Psoas muscle (tissue), 8 donors: ENCODE measurements around the gene TM9SF1. TPM values are rescaled to one million over a fixed set of nuclear protein-coding genes. Genes with fewer than 3 reads are reported as not detected.

Source experiments
- ATAC-seq, 4 donors: fragments of 200-7000 bp; cut with Tn5 transposase; one replicate each; pipeline ENCODE4 v1.9.1; 2020; ENCODE audit warnings: moderate library complexity in 3 of 4, mild to moderate bottlenecking in 2 of 4
- DNase-seq, 2 donors: peaks; one replicate each; pipeline ENCODE4 v3.0.0-alpha.2; 2020
- H3K27ac ChIP-seq: fragments of 200-600 bp; one replicate; pipeline ENCODE4 v1.8.0; 2022
- H3K27me3 ChIP-seq, 3 donors: fragments of 200-600 bp in 1 of 3; one replicate each; pipeline versions ENCODE4 v1.6.1 to v1.8.0; 2013 to 2022; ENCODE audit warnings: low read length in 2 of 3, mild to moderate bottlenecking in 2 of 3, moderate library complexity in 1 of 3; ENCODE audit not compliant: insufficient read depth in 3 of 3
- H3K36me3 ChIP-seq, 2 donors: fragments of 200-600 bp in 1 of 2; one replicate each; pipeline versions ENCODE4 v1.6.1 to v1.8.0; 2013 to 2022; ENCODE audit warnings: low read depth in 1 of 2, mild to moderate bottlenecking in 1 of 2, moderate library complexity in 1 of 2; ENCODE audit not compliant: insufficient read depth in 1 of 2
- H3K4me1 ChIP-seq: fragments of 200-600 bp; one replicate; pipeline ENCODE4 v1.8.0; 2022
- H3K4me3 ChIP-seq: fragments of 200-600 bp; one replicate; pipeline ENCODE4 v1.8.0; 2022; ENCODE audit warnings: mild to moderate bottlenecking
- H3K9me3 ChIP-seq: fragments of 200-600 bp; one replicate; pipeline ENCODE4 v1.8.0; 2022
- CTCF ChIP-seq: fragments of 200-600 bp; IDR thresholded peaks from one replicate; pipeline ENCODE4 v1.8.0; 2022; ENCODE audit warnings: antibody characterized with exemption
- WGBS, 3 donors: extraction: QIAGEN DNeasy Blood & Tissue Kit; methylation state at CpG; one replicate each; pipeline versions ENCODE4 v1.1.6 to v1.1.7; 2013; 5-methylcytosine and 5-hydroxymethylcytosine counted together
- intact Hi-C, 2 donors: fragments of 100-400 bp; cut with DNase I; formaldehyde crosslinking; loops; one replicate each; pipeline versions ENCODE4 v1.11.0 to v1.14.2; 2022
- long read RNA-seq, 2 donors: library from polyadenylated mRNA; unstranded; transcript quantifications; one replicate each; pipeline ENCODE4 v2.0.0, GENCODE V29; 2021
- polyA plus RNA-seq, 3 donors: library from polyadenylated mRNA; stranded (reverse); fragments of 200-250 nt; gene quantifications; one replicate each; pipeline ENCODE4 v1.2.3, GENCODE V29; 2013
- total RNA-seq, 4 donors: library from RNA; stranded (reverse); fragmentation: NEBNext Ultra II Directional in 2 of 4; extraction: Animal tissue kit (Norgen Biotek cat#: 25700) in 2 of 4; gene quantifications; one replicate each; pipeline versions ENCODE4 v1.2.1 to v1.2.4, GENCODE V29; 2021 to 2023
- donor health status: healthy with polysubstance abuse.
- donor health status: DM: no; HTN: no; CAD: no; lungs with moderate emphysema.
- donor health status: Bipolar disorder and iron deficiency.
- donor health status: healthy.
- donor health status: DM: yes; HTN: yes; CAD: no.
- donor health status: DM: no; HTN: no; CAD: no.
- donor health status: DM: no; HTN: no; CAD: no.
- donor health status: DM: yes; HTN: yes; CAD: no.

The TM9SF1 gene, protein sequence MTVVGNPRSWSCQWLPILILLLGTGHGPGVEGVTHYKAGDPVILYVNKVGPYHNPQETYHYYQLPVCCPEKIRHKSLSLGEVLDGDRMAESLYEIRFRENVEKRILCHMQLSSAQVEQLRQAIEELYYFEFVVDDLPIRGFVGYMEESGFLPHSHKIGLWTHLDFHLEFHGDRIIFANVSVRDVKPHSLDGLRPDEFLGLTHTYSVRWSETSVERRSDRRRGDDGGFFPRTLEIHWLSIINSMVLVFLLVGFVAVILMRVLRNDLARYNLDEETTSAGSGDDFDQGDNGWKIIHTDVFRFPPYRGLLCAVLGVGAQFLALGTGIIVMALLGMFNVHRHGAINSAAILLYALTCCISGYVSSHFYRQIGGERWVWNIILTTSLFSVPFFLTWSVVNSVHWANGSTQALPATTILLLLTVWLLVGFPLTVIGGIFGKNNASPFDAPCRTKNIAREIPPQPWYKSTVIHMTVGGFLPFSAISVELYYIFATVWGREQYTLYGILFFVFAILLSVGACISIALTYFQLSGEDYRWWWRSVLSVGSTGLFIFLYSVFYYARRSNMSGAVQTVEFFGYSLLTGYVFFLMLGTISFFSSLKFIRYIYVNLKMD
- 10 to 100 TPM; 21.0 to 22.7 (median 21.8) TPM for total RNA-seq
- 10 to 100 TPM; 21.7 to 43.4 (median 31.7) TPM for polyA plus RNA-seq
- long read RNA-seq, donor 1, transcript TM9SF1-201 (6 exons, 2,452 nt): major isoform, 26 of 42 reads
- long read RNA-seq, donor 1, partial matches to known transcripts: 10 of 42 reads
- long read RNA-seq, donor 1, other reads (novel, unspliced or antisense): 5 of 42 reads
- long read RNA-seq, donor 2, transcript TM9SF1-201 (6 exons, 2,452 nt): major isoform, 39 of 82 reads
- long read RNA-seq, donor 2, partial matches to known transcripts: 21 of 82 reads
- long read RNA-seq, donor 2, other reads (novel, unspliced or antisense): 18 of 82 reads

DNA sequence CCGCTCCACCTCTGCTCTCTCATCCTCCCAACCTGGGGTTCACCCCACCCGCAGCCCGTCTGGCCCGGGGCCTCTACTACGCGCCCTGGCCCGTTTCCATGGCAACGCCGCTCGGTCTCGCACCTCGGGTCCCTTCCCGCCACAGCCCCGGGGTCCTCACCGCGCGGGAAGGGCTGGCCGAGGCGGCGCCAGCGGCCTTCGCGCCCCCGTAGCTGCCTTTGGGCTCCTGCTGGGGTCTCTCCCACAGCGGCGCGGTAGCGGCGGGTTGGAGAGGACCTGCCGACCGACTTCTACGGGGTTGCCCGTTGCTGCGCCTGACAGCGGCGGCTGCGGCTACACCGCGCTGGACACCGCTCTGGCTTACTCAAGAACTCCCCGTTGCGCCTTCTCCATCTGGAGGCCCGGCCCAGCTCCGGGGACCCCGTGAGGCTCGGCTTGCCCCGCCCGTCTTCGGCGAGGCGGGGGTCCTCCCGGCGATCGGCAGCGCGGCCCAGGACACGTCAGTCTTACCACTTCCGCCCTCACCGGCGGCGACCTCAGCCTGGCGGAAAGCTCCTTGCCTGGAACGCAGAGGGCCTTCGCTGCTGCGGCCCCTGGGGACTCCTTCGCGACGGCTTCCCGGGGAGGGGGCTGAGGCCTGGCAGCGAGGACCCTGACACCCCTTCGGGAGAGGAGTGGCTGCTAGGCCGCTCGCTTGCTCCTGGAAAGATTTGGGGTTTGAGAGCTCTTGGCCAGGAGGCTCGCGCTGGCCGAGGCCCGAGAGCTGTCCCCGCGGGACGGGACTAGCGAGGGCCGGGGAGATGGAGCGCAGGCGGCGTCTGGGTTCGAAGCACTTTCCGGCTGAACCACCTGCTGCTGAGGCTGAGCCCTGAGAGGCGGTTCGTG lies at the start of gene TM9SF1:
Gene TM9SF1, minus strand, starts transcription at position 256 of the 885 bp plus-strand sequence. CDS start 422 bp downstream, outside the sequence.
- WGBS, 3 donors: 0 to 1% (median 1%) methylated on average over 82 to 89 of the region's 89 CpGs
- H3K4me1 ChIP-seq: peaks cover 22% of the 10 kb centered on the region

DNA sequence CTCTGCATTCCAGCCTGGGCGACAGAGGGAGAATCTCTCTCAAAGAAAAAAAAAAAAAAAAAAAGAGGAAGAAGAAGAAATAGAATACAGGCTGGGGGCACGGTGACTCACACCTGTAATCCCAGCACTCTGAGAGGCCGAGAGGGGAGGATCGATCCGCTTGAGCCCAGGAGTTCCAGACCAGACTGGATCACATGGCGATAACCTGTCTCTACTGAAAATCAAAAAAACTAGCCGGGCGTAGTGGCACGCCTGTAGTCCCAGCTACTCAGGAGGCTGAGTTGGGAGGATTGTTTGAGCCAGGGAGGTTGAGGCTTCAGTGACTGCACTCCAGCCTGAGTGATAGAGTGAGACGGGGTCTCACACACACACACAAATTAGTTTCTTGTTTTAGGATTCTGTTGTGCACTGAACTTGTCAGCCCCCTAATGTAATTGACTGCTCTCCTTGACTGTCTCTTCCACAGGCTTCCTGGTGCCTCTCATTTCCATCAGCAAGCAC lies 48.1 kb upstream of the TM9SF1 start:
- WGBS, 3 donors: 57 to 66% (median 60%) methylated on average over 10 of the region's 10 CpGs

More for the DNA sequence above, at the start of gene TM9SF1:
- no peak for TF ChIP-seq CTCF
- peak within 1 kb of the TSS; percentile 89 for H3K4me3 ChIP-seq
- DNase-seq: peak; percentile 91 to 95
- H3K27me3 ChIP-seq: no peaks in the 10 kb centered on the region
- H3K27ac ChIP-seq: peak within 1 kb of the TSS; percentile 96
- intact Hi-C loops: no loop called here
- peak; percentile 93 to 97 (median 94) for ATAC-seq
- H3K9me3 ChIP-seq: no peaks in the 10 kb centered on the region
- H3K36me3 ChIP-seq: peaks cover 0 to 35% of the 10 kb centered on the region in 2 donors

GRCh38 chr14:24241829-24242443 lies 46.7 kb upstream of the TM9SF1 start:
- Histone ChIP-seq H3K36me3 (peaks cover 17 to 47% of the 10 kb centered on the region in 2 donors), H3K27me3 (no peaks in the 10 kb centered on the region), H3K27ac (peak overlapping the region; percentile 92), H3K4me1 (peaks cover 44% of the 10 kb centered on the region), H3K4me3 (peak overlapping the region; percentile 71), H3K9me3 (no peaks in the 10 kb centered on the region)
- intact Hi-C loops: loop anchor here (2.0 to 10.0 kb wide), 3 partner anchors 29 to 195 kb away; partner anchors contain the start of gene RABGGTA (in 1 of the 2)
- DNase-seq: peak; percentile 94 to 97
- peak; percentile 87 to 92 (median 90) for ATAC-seq
- WGBS, 3 donors: 1% methylated on average over 37 to 39 of the region's 39 CpGs
- peak; percentile 65 for TF ChIP-seq CTCF

More for the DNA sequence above, 48.1 kb upstream of the TM9SF1 start:
- Histone ChIP-seq H3K4me1 (peaks cover 32% of the 10 kb centered on the region), H3K36me3 (peaks cover 13 to 32% of the 10 kb centered on the region in 2 donors), H3K27ac (peak overlapping the region; percentile 92), H3K4me3 (peak overlapping the region; percentile 71), H3K27me3 (no peaks in the 10 kb centered on the region), H3K9me3 (no peaks in the 10 kb centered on the region)
- no peak for TF ChIP-seq CTCF
- intact Hi-C loops: loop anchor here (1.0 to 10.0 kb wide), 4 partner anchors 27 to 194 kb away; partner anchors contain the start of gene RABGGTA (in 1 of the 2)
- peak in 1 of 2 donors; percentile 64 for DNase-seq
- peak in 1 of 4 donors; percentile 0 for ATAC-seq
